OCI-LY3 (cell line): ENCODE measurements around the gene ROR2.

ENCODE experiments used
- H2AFZ ChIP-seq: fragments of 200-600, 300-600 bp; shearing (Covaris generic); 2 replicates; pipeline ENCODE4 v1.6.0; 2014; ENCODE audit warnings: antibody characterized with exemption, low read depth, low read length
- H3K27ac ChIP-seq: fragments of 200-600, 300-600 bp; sonication (generic); 2 replicates; pipeline ENCODE4 v1.5.1; 2014; ENCODE audit warnings: mild to moderate bottlenecking, low read length, moderate library complexity, mixed read lengths
- H3K27me3 ChIP-seq: fragments of 200-600, 300-600 bp; sonication (generic); 2 replicates; pipeline ENCODE4 v1.6.1; 2014; ENCODE audit warnings: low read depth, low read length, mixed read lengths
- H3K36me3 ChIP-seq: fragments of 200-600, 300-600 bp; sonication (generic); replicated peaks from 2 replicates; pipeline ENCODE3; 2014; ENCODE audit warnings: low read depth, low read length, mixed read lengths
- H3K4me1 ChIP-seq: fragments of 300-600, 200-600 bp; sonication (generic); 2 replicates; pipeline ENCODE4 v1.6.1; 2014; ENCODE audit warnings: low read length, mixed read lengths
- H3K4me2 ChIP-seq: fragments of 200-600, 300-600 bp; sonication (generic); 2 replicates; pipeline ENCODE4 v1.6.1; 2014; ENCODE audit warnings: low read length, mixed read lengths
- H3K4me3 ChIP-seq: fragments of 300-600, 200-600 bp; sonication (generic); 2 replicates; pipeline ENCODE4 v1.5.1; 2014; ENCODE audit warnings: antibody characterized with exemption, mild to moderate bottlenecking, low read length, moderate library complexity
- H3K79me2 ChIP-seq: fragments of 300-600, 200-600 bp; shearing (Covaris generic); 2 replicates; pipeline ENCODE4 v1.6.1; 2014; ENCODE audit warnings: mild to moderate bottlenecking, low read length, mixed read lengths
- H3K9ac ChIP-seq: fragments of 300-600, 200-600 bp; shearing (Covaris generic); 2 replicates; pipeline ENCODE4 v1.6.0; 2014; ENCODE audit warnings: mild to moderate bottlenecking, low read length, moderate library complexity
- H3K9me3 ChIP-seq: fragments of 200-600, 300-600 bp; shearing (Covaris generic); 2 replicates; pipeline ENCODE4 v1.6.1; 2014; ENCODE audit warnings: low read length, mixed read lengths; ENCODE audit not compliant: insufficient read depth
- H4K20me1 ChIP-seq: fragments of 200-600, 300-600 bp; sonication (generic); 2 replicates; pipeline ENCODE4 v1.6.1; 2016; ENCODE audit warnings: low read length, mixed read lengths; ENCODE audit not compliant: insufficient read depth
- EZH2phosphoT487 ChIP-seq: fragments of 200-600 bp; shearing (Covaris generic); IDR thresholded peaks from 2 replicates; pipeline ENCODE4 v1.6.1; 2018; ENCODE audit warnings: antibody characterized with exemption, mixed run types, low read depth
- TF ChIP-seq, protein P1 (sequence below): fragments of 200-600, 300-600 bp; sonication (generic); IDR thresholded peaks from 2 replicates; pipeline ENCODE4 v1.5.1; 2014; ENCODE audit warnings: antibody characterized with exemption, low read length, low read depth

The ROR2 gene

DNA sequence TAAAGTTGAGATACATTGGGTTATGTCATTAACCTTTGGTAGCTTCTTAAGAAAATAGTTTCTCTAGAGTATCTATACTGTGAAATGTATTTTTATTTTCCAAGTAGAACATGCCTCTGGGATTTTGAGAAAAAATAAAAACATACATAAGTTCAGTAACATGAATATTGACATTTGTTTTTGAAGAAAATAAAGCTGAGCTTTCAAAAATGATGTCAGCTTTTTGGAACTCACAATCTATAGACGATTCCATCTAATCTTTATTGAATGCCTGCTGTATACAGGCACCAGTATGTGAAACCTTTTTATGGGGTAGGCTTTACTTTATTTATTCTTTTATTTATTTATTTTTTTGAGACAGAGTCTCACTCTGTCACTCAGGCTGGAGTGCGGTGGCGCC, 350.5 kb downstream of the ROR2 start:
- H3K4me2 ChIP-seq = no peak overlapping the region
- H3K4me1 ChIP-seq = no peaks in the 10 kb centered on the region
- H3K9ac ChIP-seq = no peak overlapping the region
- no peaks in the 10 kb centered on the region for H3K9me3 ChIP-seq
- H3K27me3 ChIP-seq = peaks cover 15% of the 10 kb centered on the region
- H3K27ac ChIP-seq = no peak overlapping the region
- no peak overlapping the region for H2AFZ ChIP-seq
- no peak overlapping the region for H3K4me3 ChIP-seq
- H3K36me3 ChIP-seq = no peaks in the 10 kb centered on the region
- no peaks in the 10 kb centered on the region for H3K79me2 ChIP-seq
- TF ChIP-seq, protein P1, sequence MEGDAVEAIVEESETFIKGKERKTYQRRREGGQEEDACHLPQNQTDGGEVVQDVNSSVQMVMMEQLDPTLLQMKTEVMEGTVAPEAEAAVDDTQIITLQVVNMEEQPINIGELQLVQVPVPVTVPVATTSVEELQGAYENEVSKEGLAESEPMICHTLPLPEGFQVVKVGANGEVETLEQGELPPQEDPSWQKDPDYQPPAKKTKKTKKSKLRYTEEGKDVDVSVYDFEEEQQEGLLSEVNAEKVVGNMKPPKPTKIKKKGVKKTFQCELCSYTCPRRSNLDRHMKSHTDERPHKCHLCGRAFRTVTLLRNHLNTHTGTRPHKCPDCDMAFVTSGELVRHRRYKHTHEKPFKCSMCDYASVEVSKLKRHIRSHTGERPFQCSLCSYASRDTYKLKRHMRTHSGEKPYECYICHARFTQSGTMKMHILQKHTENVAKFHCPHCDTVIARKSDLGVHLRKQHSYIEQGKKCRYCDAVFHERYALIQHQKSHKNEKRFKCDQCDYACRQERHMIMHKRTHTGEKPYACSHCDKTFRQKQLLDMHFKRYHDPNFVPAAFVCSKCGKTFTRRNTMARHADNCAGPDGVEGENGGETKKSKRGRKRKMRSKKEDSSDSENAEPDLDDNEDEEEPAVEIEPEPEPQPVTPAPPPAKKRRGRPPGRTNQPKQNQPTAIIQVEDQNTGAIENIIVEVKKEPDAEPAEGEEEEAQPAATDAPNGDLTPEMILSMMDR = no peak
- no peak for TF ChIP-seq EZH2phosphoT487
- H4K20me1 ChIP-seq = no peaks in the 10 kb centered on the region

DNA sequence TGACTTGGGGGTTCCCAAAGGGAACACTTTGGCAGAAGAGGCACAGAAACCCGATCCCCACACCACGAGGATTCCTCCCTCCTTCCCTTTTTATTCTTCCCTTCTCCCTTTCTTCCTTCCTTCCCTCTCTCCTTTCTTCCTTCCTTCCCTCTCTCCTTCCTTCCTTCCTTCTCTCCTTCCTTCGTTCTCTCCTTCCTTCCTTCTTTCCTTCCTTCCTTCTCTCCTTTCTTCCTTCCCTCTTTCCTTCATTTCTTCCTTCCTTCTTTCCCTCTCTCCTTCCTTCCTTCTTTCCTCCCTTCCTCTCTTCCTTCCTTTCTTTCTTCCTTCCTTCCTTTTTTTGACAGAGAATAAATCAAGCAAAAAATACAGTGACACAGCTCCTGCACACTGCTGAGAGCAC, 358.4 kb downstream of the ROR2 start:
- H3K4me1 ChIP-seq = no peaks in the 10 kb centered on the region
- H3K4me3 ChIP-seq = no peak overlapping the region
- no peaks in the 10 kb centered on the region for H4K20me1 ChIP-seq
- no peaks in the 10 kb centered on the region for H3K36me3 ChIP-seq
- H2AFZ ChIP-seq = no peak overlapping the region
- H3K9ac ChIP-seq = no peak overlapping the region
- H3K9me3 ChIP-seq = no peaks in the 10 kb centered on the region
- no peak for TF ChIP-seq EZH2phosphoT487
- TF ChIP-seq, protein P1 = no peak
- peaks cover 5% of the 10 kb centered on the region; the same call in 1 of the 2 replicates for H3K27me3 ChIP-seq
- no peaks in the 10 kb centered on the region for H3K79me2 ChIP-seq
- no peak overlapping the region for H3K27ac ChIP-seq
- H3K4me2 ChIP-seq = no peak overlapping the region

DNA sequence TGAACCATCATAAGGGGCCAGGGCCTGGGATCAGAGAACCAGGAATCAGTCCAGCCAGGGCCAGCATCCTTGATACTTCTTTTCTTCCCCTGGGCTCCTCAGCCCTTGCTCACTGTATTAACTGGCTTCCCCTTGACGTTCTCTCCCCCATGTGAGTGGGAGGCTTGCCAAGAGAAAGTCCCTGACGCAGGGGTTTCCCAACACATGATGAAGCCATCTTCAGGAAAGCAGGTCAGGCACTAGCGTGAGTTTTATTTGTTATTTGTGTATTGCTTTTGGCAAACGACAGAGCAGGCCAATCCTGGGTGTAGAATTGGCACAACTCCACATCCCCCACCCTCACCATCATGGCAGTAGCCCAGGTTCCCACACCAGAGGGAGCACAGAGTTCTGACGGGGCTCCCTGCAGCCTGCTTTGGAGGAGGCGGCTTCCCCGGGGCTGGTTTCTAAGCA, 360.9 kb downstream of the ROR2 start:
- Histone ChIP-seq H3K79me2 (no peaks in the 10 kb centered on the region), H3K27me3 (no peaks in the 10 kb centered on the region), H3K9me3 (no peaks in the 10 kb centered on the region), H3K4me2 (no peak overlapping the region), H3K4me3 (no peak overlapping the region), H3K36me3 (no peaks in the 10 kb centered on the region), H3K4me1 (no peaks in the 10 kb centered on the region), H3K9ac (no peak overlapping the region), H3K27ac (no peak overlapping the region), H4K20me1 (no peaks in the 10 kb centered on the region), H2AFZ (no peak overlapping the region)
- no peak for TF ChIP-seq EZH2phosphoT487
- TF ChIP-seq, protein P1 = no peak

DNA sequence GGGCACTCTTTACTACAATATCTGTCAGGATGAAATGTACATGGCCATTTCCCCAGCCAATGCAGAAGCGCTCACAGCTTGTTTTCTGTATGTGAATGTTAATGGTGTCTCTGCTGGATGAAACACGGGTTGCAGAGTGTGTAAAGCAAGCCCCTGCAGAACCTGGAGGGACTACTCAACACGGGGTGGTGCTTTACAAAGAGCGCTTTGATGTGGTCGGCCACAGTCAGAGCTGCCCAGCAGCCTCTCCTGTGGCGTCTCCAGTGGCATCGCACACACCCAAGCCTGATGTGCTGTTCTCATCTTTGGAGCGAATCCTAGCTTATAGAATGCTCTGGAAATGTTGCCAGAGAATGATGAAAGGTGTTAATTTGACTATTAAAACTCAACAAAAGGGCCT, 363.7 kb downstream of the ROR2 start:
- Histone ChIP-seq H4K20me1 (no peaks in the 10 kb centered on the region), H3K4me2 (no peak overlapping the region), H3K27me3 (no peaks in the 10 kb centered on the region), H3K36me3 (no peaks in the 10 kb centered on the region), H3K27ac (no peak overlapping the region), H3K9ac (no peak overlapping the region), H3K4me1 (no peaks in the 10 kb centered on the region), H2AFZ (no peak overlapping the region), H3K9me3 (no peaks in the 10 kb centered on the region), H3K4me3 (no peak overlapping the region), H3K79me2 (no peaks in the 10 kb centered on the region)
- TF ChIP-seq, protein P1 = no peak
- TF ChIP-seq EZH2phosphoT487 = no peak
